Stimulated activated CD8-positive, alpha-beta memory T cell treated with anti-CD3 and anti-CD28 coated beads, Interleukin-15, amount 100 ng/mL, for 1 hour (primary cell): ENCODE results near the gene CHAF1A.

Experiments used
- DNase-seq: peaks from one replicate; pipeline ENCODE4 v3.0.0-alpha.2; 2020; ENCODE audit warnings: low read depth

Gene CHAF1A

GRCh38 chr19:4442819-4443146 is 40.3 kb downstream of the CHAF1A start:
- DNase-seq = no peak

GRCh38 chr19:4443188-4443587 is 40.7 kb downstream of the CHAF1A start:
- DNase-seq = no peak

GRCh38 chr19:4443966-4444764 is 41.7 kb downstream of the CHAF1A start:
- DNase-seq = no peak

GRCh38 chr19:4444765-4445741 is 42.6 kb downstream of the CHAF1A start:
- no peak for DNase-seq

GRCh38 chr19:4445963-4446703 is 43.7 kb downstream of the CHAF1A start:
- no peak for DNase-seq

GRCh38 chr19:4446704-4447200 is 44.3 kb downstream of the CHAF1A start:
- DNase-seq = no peak

- DNase-seq = no peak
Measured at GRCh38 chr19:4447327-4448146, 45.1 kb downstream of the CHAF1A start.

GRCh38 chr19:4448147-4448985 is 45.9 kb downstream of the CHAF1A start:
- DNase-seq = no peak

- no peak for DNase-seq
Measured at GRCh38 chr19:4449022-4449638, 46.7 kb downstream of the CHAF1A start.

- DNase-seq = no peak
Measured at GRCh38 chr19:4449639-4450028, 47.2 kb downstream of the CHAF1A start.

- DNase-seq = no peak
Measured at GRCh38 chr19:4452230-4452990, 50.0 kb downstream of the CHAF1A start.

GRCh38 chr19:4453232-4454179 is 51.1 kb downstream of the CHAF1A start:
- DNase-seq = no peak

GRCh38 chr19:4454747-4455718 is 52.6 kb downstream of the CHAF1A start:
- no peak for DNase-seq

- no peak for DNase-seq
Measured at GRCh38 chr19:4455719-4456475, 53.5 kb downstream of the CHAF1A start.

- no peak for DNase-seq
Measured at GRCh38 chr19:4456476-4456842, 54.0 kb downstream of the CHAF1A start.
